Measurements from ENCODE around the gene GBGT1.
A peak's percentile ranks its signal among the peaks of the same experiment; 100 is the strongest.
"Not testable (repeated sequence)": the region's sequence is repeated elsewhere in the genome, so short reads cannot be mapped to it uniquely, and the experiment has no call there.

Gene GBGT1

GRCh38 chr9:133194597-133194996 lies 30.9 kb upstream of the GBGT1 start:
- DNase-seq, result no peak

GRCh38 chr9:133191989-133192388 lies 28.3 kb upstream of the GBGT1 start:
- no peak for DNase-seq

- no peak for DNase-seq
These were observed 26.1 kb upstream of the GBGT1 start for GRCh38 chr9:133189826-133190225.

DNA sequence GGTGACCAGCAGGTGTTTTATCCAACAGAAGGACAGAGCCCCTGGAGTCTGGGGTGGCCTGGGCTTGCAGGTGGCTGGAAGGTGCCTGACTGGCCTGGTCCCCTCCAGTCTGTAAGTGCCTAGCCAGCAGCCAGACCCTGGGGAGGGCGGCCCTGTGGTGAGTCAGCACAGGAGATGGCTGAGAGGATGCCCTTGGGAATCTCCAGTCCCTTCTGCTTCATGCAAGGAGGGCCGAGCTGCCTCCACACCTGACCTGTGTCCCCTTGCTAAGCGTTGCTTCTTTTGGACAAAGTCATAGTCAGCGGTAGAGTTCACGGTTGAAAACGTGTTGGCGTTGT lies 25.1 kb upstream of the GBGT1 start:
- no peak for DNase-seq

GRCh38 chr9:133188006-133188842 lies 24.5 kb upstream of the GBGT1 start:
- peak; percentile 71 for DNase-seq

GRCh38 chr9:133187561-133188005 lies 23.9 kb upstream of the GBGT1 start:
- DNase-seq, result no peak

DNA sequence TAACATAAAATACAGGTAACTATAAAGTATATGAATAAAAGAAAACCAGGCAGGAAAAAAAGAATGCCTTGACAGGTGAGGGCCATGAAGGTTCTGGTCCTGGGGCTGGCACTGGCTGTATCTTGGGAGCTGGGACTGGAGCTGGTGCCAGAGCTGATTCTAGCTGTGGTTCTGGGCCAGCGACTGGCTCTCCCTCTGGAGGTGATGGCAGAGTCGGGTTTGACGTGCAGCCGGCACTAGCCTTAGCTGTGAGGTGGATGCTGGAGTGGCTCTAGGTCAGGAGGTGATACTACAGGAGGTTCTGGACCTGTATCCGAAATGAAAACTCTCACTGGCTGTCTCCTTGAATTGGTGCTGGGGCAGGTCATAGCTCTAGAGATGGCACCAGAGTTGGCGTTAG lies 23.0 kb upstream of the GBGT1 start:
- DNase-seq, result no peak

GRCh38 chr9:133184971-133185370 lies 21.3 kb upstream of the GBGT1 start:
- DNase-seq, result peak; percentile 87

- no peak for DNase-seq
These were observed 18.4 kb upstream of the GBGT1 start for GRCh38 chr9:133182151-133182550.

GRCh38 chr9:133181561-133181960 lies 17.8 kb upstream of the GBGT1 start:
- no peak for DNase-seq

DNA sequence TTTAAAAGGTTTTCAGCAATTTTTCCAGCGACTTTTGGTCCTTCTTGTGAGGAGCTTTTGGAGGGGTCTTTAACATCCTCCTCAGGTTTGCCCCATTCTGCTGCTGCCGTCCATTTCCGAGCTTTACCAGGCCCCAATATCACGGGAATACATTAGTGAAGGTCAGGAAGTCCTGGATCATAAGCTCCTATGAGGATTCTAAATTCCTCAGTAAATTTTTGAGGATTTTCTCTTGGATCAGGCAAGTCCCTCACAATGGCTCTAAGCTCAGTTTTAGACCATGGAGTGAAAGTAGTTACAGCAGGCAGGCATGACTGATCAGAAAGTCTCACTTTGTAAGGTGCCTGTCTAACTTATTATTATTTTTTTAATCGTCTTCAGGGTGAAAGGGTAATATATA lies 17.2 kb upstream of the GBGT1 start:
- DNase-seq, result no peak

GRCh38 chr9:133173056-133173455 lies 9.3 kb upstream of the GBGT1 start:
- DNase-seq, result no peak

DNA sequence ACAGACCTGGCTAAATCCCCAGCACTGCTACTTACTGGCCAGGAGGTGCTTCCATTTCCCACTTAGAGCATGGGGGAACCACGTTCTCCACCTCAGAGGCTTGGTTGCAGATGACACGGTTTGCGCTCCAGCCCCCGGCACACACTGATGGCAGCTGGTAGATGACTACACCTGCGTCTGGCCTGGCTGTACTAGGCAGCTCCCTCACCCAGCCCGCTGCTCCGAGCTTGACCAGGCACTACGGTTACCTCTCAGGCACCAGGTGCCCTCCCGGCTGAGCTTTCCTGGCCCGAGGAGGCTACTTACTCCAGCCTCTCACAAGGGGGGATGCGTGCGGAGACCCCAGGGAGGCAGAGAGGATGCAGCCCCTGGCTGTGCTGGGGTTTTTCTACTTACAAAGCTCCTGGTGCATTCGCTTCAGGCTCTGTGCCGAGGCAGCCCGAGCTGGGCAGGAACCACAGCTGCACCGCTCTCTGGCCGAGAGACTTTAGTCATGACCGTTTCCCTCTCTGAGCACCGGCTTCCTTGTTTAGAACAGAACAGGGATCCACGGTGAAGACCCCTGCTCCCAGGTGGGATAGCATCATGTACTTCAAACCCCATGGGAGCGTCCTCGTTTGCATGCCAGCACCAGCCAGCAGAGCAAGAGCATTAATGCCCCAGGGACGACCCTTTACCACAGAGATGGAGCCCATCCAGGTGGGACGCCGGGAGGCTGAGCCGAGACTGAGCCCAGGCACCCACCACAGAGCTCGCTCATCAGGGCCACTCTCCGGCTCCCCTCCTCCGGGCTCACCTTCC lies 7.6 kb upstream of the GBGT1 start:
- DNase-seq, result peak; percentile 35

DNA sequence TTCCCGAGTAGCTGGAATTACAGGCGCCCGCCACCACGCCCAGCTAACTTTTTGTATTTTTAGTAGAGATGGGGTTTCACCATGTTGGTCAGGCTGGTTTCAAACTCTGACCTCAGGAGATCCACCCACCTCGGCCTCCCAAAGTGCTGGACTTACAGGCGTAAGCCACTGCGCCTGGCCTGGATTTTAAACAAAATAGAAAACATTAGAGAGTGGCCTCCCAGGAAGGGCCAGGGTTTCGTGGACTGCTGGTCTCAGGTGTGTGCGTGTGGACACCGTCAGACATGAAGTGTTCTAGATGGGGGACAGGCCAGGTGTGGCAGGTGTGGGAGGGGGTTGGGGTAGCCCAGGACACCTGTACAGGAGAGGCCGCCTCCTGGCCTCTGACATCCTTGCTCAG lies 7.0 kb upstream of the GBGT1 start:
- DNase-seq, result no peak

DNA sequence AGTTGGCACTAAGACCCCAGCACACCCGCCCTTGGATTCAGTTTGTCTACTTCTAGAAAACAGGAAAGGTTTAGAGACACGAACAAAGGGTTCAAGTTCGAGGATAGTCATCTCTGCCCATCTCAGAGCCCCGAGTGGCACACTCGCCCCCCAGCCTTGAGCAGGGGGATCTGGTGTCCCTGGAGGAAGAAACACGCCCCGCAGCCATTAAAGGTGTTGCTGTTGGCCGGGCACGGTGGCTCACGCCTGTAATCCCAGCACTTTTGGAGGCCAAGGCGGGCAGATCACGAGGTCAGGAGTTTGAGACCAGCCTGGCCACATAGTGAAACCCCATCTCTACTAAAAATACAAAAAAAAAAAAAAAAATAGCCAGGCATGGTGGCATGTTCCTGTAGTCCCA lies 6.0 kb upstream of the GBGT1 start:
- DNase-seq, result not testable (repeated sequence)

GRCh38 chr9:133169102-133169501 lies 5.4 kb upstream of the GBGT1 start:
- no peak for DNase-seq

- DNase-seq, result no peak
These were observed 4.7 kb upstream of the GBGT1 start for GRCh38 chr9:133168432-133168831.

GRCh38 chr9:133167769-133168168 lies 4.1 kb upstream of the GBGT1 start:
- no peak for DNase-seq

- no peak for DNase-seq
These were observed 3.5 kb upstream of the GBGT1 start for GRCh38 chr9:133167096-133167730.

GRCh38 chr9:133166392-133166791 lies 2.7 kb upstream of the GBGT1 start:
- no peak for DNase-seq

GRCh38 chr9:133165452-133165730 lies 1.7 kb upstream of the GBGT1 start:
- no peak for DNase-seq

DNA sequence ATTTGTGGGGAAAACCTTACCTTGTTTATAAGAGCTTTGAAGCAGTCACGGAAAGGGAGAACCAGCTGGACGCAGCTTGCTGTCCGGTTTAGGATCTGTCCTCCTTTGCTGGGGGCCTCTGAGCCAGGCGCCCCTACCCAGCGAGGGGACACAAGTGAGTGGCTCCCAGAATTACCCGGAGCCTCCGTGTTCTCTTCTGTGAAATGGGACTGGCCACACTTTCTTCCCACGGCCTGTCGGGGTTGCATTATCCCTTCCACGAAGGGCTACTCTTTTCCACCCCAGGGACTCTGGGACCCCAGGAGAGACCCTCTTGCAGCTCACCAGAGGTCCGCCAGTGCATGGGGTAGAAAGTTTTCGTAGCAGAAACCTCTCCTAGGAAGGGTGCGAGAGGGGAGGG lies 477 bp upstream of the GBGT1 start:
- no peak for DNase-seq

DNA sequence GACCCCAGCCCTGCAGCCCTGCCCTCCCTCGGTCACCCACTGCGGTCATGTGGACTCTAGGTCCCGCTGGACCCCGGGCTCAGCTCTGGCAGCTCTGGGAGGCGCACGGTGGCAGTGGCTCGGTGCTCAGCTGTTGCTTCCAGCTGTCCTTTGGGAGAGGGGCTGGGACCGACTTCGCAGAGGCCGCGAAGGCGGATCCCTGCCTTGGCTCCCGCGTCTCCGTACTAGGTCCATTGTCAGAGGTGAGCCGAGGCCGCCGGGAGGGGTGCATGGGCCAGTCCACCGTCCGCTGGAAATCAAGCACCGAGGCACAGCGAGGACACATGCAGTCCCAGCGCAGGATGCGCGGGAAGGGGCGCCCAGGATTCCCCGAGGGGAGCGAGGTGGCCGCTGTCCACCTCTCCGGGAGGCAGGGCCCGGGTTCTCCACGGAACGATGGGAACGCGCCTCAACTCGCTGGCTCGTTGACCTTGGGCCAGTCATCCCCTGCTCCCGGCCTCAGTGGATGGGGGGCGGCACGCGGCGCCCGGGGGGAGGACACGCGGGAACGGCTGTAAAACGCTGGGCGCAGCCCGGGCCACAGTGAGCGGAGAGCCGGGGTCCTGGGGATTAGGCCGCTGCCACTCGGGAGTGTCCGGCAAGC lies 732 bp downstream of the GBGT1 start:
- no peak for DNase-seq

- DNase-seq, result no peak
These were observed 2.2 kb downstream of the GBGT1 start for GRCh38 chr9:133161547-133161950.

Measured in NCI-H2171 treated with DMSO at 0.1 percent for 48 hours (cell line).